ENCODE results near the gene MYO1D.

The MYO1D gene

GRCh38 chr17:32568705-32569104, 308.2 kb downstream of the MYO1D start:
- no peak for DNase-seq (ENCODE audit: low spot score)

DNA sequence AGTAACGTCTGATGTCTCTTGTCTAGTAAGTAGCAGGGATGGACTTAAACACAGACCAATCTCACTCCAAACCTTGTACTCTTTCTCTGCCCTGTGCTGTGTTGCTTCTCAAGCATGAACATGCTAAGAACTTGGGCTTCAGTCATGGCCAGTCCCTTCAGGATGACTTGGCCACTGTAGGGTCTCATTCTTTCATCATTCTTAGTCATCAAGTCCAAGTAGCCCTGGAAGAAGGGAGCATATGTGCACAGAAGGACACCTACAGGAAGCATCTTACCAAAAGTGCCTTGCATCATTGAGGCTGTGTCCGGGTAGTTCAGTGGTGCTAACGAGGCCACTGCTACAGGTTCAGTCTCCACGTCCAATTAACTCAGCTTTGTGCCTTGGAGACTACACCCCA, 309.4 kb downstream of the MYO1D start:
- no peak for DNase-seq (ENCODE audit: low spot score)

DNA sequence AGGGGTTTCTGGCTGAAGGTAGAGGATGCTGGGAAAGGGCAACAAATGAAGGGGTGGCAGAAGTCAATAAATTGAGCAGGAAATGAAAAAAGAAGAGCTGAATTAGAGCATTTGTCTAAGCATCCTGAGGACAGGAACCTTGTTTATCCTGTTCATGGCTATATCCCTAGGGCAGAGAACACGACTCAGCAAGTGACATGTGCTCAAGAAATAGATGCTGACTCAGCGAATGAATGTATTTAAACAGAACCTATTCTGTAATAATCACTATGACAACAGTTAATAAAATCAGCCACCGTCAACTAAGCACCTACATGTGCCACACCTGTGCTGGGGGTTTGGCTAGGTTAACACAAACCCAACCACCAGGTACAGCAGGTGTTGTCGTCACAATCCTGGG, 309.8 kb downstream of the MYO1D start:
- DNase-seq (ENCODE audit: low spot score), result no peak

- DNase-seq (ENCODE audit: low spot score), result no peak
These were observed 310.6 kb downstream of the MYO1D start for GRCh38 chr17:32566303-32566702.

- DNase-seq (ENCODE audit: low spot score), result no peak
These were observed 311.5 kb downstream of the MYO1D start for GRCh38 chr17:32565401-32565800.

GRCh38 chr17:32564325-32564724, 312.6 kb downstream of the MYO1D start:
- no peak for DNase-seq (ENCODE audit: low spot score)

DNA sequence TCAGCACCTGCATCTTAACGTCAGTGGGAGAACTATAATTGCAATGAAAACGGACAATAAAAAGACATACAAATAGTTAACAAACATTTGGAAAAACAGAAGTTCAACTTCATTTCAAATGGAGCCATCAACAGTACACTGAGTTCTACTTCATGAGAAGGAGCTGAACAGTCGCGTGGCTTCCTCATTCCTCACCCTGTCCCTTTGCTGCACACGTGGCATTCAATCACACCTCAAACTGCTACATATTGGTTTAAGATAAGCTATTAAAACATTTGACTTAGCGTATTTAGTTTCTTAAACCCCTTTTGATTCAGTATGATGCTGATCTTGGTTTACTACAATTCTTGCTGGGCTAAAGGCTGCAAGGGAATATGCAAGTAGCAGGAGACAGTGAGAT, 313.3 kb downstream of the MYO1D start:
- DNase-seq (ENCODE audit: low spot score), result no peak

GRCh38 chr17:32558997-32559650, 317.8 kb downstream of the MYO1D start:
- DNase-seq (ENCODE audit: low spot score), result no peak

DNA sequence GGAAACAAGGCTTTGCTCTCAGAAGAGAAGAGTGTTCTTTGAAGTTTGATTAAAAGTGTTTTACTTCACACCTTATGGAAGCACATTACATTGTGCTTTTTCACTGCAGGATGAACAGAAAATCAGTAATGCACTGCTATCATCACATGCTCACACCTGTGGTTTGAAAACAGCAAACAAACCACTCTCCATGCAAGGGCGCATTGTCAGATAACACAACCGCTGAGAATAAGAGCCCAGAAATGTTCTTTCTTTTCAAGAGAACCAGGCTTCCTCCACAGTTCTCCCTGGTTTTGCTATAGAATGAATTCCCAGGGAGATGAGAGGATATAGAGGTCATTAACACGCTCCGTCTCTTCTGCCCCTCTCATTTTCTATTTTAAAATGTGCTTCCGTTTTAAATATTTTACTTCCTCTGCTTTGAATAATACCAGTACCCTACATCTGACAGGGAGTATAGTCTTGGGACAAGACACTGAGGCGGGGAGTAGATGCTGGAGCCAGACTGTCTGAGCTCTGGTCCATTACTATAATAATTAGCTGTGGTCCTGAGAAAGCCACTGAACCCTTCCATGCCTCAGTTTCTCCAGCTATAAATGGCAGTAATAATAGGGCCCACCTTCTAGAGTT, 318.5 kb downstream of the MYO1D start:
- no peak for DNase-seq (ENCODE audit: low spot score)

DNA sequence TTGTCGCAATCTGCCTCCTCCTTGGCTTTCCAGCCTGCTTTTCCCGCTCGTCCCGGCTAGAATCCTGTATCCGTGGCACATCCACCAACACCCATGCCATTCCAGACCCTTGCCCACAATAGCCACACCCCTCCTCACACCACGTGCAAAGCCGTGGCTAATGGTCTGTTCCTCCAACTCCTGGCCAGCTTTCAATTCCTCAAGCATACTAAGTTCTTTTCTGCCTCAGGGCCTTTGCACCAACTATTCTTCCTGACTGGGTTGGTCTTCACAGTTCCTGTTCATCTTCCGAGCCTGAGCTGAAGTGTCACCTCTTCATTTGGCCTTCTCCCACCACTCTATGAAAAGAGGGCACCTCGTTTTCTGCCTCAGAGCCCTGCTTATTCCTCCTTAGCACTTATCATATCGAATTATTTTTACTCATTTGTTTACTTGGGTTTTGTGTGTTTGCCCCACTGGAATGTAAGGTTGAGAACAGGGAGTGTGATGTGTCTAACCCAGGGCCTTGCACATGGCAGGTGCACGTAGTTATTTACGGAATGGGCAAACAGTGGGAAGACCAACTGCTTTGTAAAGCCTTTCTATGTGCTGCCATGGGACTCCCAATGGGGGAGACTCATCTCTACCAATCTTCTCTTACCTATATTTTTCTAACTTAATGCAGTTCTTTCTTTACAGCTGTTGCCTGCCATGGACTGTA, 321.2 kb downstream of the MYO1D start:
- DNase-seq (ENCODE audit: low spot score), result no peak

GRCh38 chr17:32553168-32553567, 323.8 kb downstream of the MYO1D start:
- no peak for DNase-seq (ENCODE audit: low spot score)

DNA sequence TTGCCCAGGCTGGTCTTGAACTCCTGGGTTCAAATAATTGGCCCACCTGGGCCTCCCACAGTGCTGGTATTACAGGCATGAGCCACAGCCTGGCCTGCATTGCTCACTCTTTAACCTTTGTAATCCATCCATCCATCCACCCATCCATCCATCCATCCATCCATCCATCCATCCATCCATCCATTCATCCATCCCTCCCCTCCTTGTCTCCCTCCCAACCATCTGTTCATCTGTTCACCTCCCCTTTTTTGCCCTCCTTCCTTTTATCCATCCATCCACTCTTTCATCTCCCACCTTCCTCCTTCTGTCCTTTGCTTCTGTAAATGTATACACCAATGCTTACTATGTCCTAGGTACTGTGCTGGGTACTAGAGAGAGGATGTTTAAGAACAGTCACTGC, 324.6 kb downstream of the MYO1D start:
- no peak for DNase-seq (ENCODE audit: low spot score)

DNA sequence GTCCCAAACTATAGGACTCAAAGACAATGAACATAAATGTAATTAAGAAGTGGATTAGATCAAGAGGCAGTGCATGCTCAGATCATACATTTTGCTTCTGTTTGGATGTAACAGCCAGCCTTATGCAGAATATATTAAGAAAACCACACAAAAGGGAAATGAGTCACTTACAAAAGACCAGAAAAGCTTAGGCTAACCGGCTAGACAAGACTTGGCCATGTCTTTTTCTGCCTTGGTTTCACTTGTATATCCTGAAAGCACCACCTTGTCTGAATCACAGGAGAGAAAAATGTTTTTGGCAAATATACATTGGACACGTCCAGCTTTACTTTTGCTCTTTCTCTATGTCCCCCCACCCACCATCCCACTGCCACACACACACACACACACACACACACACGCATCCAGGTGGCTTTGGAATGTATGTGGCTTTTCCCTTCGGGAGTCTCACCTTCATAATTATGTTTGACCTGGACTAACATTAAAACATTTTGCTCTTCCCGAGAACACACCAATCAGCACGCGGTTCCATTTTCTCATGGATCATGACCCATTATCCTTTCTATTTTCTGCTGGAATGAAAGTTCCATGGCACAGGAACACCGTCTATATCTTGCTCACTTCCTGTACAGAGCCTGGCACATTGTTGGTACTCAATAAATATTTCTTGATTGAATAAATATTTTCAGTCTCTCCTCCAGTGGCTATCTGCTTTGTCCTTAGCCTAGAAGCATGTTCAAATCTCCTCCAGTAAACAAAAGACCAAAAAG, 325.6 kb downstream of the MYO1D start:
- peak; percentile 45 for DNase-seq (ENCODE audit: low spot score)

DNA sequence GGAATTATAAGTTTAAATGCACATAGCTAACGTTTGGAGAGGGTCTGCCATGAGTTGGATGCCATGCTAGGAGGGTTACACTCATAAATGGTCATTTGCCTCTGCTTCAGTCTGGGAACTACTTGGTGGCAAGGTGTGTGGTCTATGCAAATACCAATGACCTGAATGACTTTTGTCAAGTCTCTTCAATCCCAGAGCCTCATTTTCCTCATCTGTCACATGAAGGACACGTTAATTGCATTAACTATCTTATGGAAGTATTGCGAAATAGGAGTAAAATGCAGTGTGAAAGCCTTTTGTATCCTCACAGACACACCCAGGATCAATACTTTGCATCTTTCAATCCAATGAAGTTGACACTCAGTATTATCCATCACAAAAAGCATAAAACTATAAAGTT, 327.4 kb downstream of the MYO1D start:
- DNase-seq (ENCODE audit: low spot score), result no peak

GRCh38 chr17:32546031-32546444, 330.9 kb downstream of the MYO1D start:
- no peak for DNase-seq (ENCODE audit: low spot score)

DNA sequence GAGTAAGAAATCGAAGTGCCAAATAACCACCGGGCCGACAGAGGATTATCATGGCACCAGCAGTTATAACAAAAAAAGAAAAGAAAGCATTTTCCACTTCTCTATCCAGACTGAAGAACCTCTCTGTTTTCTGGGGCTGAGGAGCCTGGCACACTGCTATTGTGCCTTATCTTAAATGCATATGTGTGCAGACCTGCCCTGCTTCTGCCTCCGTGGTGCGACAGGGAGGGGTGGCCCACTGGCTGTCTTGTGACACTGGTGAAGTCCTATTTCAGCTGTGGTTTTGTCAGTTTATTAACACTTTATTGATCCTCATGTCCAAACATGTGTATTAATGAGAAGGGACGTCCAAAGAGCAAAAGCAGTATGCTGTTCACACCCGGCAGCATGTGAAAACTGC, 334.7 kb downstream of the MYO1D start:
- no peak for DNase-seq (ENCODE audit: low spot score)

- no peak for DNase-seq (ENCODE audit: low spot score)
These were observed 335.3 kb downstream of the MYO1D start for GRCh38 chr17:32541640-32542039.

- DNase-seq (ENCODE audit: low spot score), result no peak
These were observed 339.9 kb downstream of the MYO1D start for GRCh38 chr17:32536736-32537643.

DNA sequence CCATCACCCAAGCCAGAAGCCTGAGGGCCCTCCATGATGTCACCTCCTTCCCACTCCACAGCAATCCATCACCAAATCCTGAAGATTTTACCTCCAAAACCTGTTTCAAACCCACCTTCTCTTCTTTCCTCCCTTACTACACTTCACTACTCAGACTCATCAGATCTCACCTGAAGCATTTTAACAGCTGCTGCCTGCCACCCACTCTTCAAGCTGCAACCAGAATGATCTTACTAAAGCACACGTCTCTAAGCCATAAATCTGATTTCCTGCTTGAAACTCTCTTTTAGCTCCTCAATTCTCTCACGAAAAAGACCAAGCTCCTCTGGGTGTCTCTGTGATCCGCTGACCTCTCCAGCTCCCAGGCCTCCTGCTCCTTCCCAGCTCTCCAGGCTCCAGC, 343.6 kb downstream of the MYO1D start:
- no peak for DNase-seq (ENCODE audit: low spot score)

DNA sequence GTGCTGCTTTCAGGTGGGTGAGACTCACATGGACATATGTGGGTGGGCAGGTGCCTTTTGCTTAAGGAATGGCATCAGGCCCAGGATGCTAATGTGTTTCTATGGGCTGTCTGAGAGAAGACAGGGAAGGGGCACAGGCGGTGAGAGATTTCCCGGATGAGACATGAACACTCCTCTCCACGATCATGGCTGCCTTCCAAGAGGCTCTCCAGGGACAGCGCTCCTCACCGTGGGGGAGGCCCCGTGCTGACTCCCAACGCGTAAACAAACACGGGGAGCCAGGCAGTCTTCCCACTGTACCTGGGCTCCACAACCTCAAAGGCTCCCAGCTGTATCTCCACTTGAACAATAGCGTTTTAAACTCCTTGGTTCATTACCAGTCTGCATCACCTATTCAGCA, 347.3 kb downstream of the MYO1D start:
- DNase-seq (ENCODE audit: low spot score), result no peak

- DNase-seq (ENCODE audit: low spot score), result no peak
These were observed 348.1 kb downstream of the MYO1D start for GRCh38 chr17:32528825-32529224.

GRCh38 chr17:32527146-32527545, 349.8 kb downstream of the MYO1D start:
- no peak for DNase-seq (ENCODE audit: low spot score)
